ENCODE data around the gene FANCD2.
"Not testable (repeated sequence)": the region's sequence is repeated elsewhere in the genome, so short reads cannot be mapped to it uniquely, and the experiment has no call there.

- TF ChIP-seq CTCF (IDR thresholded peaks at IDR 0.05); POLR2A (IDR thresholded peaks at IDR 0.05); POLR2AphosphoS5 (IDR thresholded peaks at IDR 0.05; ENCODE audit: insufficient read depth in 1 of 2, low read depth in 1 of 2): not testable (repeated sequence)
Measured at GRCh38 chr3:10008216-10008587, 18.0 kb upstream of the FANCD2 start.
